VCaP (cell line): Measurements from ENCODE around the gene SLC9A9.
A peak's percentile ranks its signal among the peaks of the same experiment; 100 is the strongest.

Experiments
- H3K27ac ChIP-seq: fragments of 450-650 bp; 2 replicates; pipeline ENCODE4 v1.5.1; 2017
- CTCF ChIP-seq: fragments of 450-650 bp; conservative IDR thresholded peaks from 2 replicates; pipeline ENCODE4 v1.5.1; 2017; ENCODE audit warnings: mild to moderate bottlenecking, moderate library complexity

The SLC9A9 gene

GRCh38 chr3:143827425-143827824, 20.8 kb downstream of the SLC9A9 start:
- peak overlapping the region; percentile 86 for H3K27ac ChIP-seq
- TF ChIP-seq CTCF: no peak

GRCh38 chr3:143826296-143826695, 22.0 kb downstream of the SLC9A9 start:
- peak overlapping the region; percentile 86 for H3K27ac ChIP-seq

GRCh38 chr3:143825513-143825912, 22.8 kb downstream of the SLC9A9 start:
- peak overlapping the region; percentile 86 for H3K27ac ChIP-seq
- no peak for TF ChIP-seq CTCF

More at GRCh38 chr3:143826296-143826695, 22.0 kb downstream of the SLC9A9 start:
- no peak for TF ChIP-seq CTCF

GRCh38 chr3:143824735-143825385, 23.4 kb downstream of the SLC9A9 start:
- no peak for TF ChIP-seq CTCF
- H3K27ac ChIP-seq: no peak overlapping the region

- no peak for TF ChIP-seq CTCF
Measured at GRCh38 chr3:143822798-143823197, 25.5 kb downstream of the SLC9A9 start.

GRCh38 chr3:143822374-143822773, 25.9 kb downstream of the SLC9A9 start:
- no peak overlapping the region for H3K27ac ChIP-seq
- no peak for TF ChIP-seq CTCF

More at GRCh38 chr3:143822798-143823197, 25.5 kb downstream of the SLC9A9 start:
- no peak overlapping the region for H3K27ac ChIP-seq

GRCh38 chr3:143821862-143822261, 26.4 kb downstream of the SLC9A9 start:
- no peak for TF ChIP-seq CTCF
- H3K27ac ChIP-seq: no peak overlapping the region
